Ectodermal cell (in vitro differentiated cells): Measurements from ENCODE around the gene MIOX.

Experiments
- H3K27ac ChIP-seq: 2 replicates; pipeline ENCODE4 v1.7.0; 2013; ENCODE audit warnings: mild to moderate bottlenecking, low read depth, low read length; ENCODE audit not compliant: insufficient read depth, poor library complexity, severe bottlenecking
- H3K27me3 ChIP-seq: 2 replicates; pipeline ENCODE4 v1.7.0; 2013; ENCODE audit warnings: mild to moderate bottlenecking, low read length; ENCODE audit not compliant: insufficient read depth, control insufficient read depth, poor library complexity, severe bottlenecking
- H3K36me3 ChIP-seq: one replicate; pipeline ENCODE4 v1.7.0; 2013; ENCODE audit warnings: low read length; ENCODE audit not compliant: control insufficient read depth, insufficient read depth
- H3K4me1 ChIP-seq: one replicate; pipeline ENCODE4 v1.7.0; 2013; ENCODE audit warnings: low read length; ENCODE audit not compliant: control insufficient read depth, insufficient read depth
- H3K4me3 ChIP-seq: 2 replicates; pipeline ENCODE4 v1.7.0; 2013; ENCODE audit warnings: low read depth, low read length, control low read depth; ENCODE audit not compliant: insufficient read depth
- H3K9me3 ChIP-seq: 2 replicates; pipeline ENCODE4 v1.7.0; 2013; ENCODE audit warnings: mild to moderate bottlenecking, low read length, moderate library complexity; ENCODE audit not compliant: control insufficient read depth
- WGBS, 2 experiments: methylation state at CpG; one replicate each; pipeline ENCODE4 v1.1.7; 2013; ENCODE audit warnings: missing lambda C conversion rate in 2 of 2; 5-methylcytosine and 5-hydroxymethylcytosine counted together

MIOX gene

GRCh38 chr22:50473855-50474671, 12.6 kb upstream of the MIOX start:
- peaks cover 4% of the 10 kb centered on the region for H3K27me3 ChIP-seq
- H3K36me3 ChIP-seq = no peaks in the 10 kb centered on the region
- peak overlapping the region; percentile 73 for H3K4me3 ChIP-seq
- H3K9me3 ChIP-seq = no peaks in the 10 kb centered on the region
- no peak overlapping the region for H3K27ac ChIP-seq
- 15 to 16% methylated on average over 62 of the region's 62 CpGs for WGBS, 2 experiments
- peaks cover 22% of the 10 kb centered on the region for H3K4me1 ChIP-seq

GRCh38 chr22:50474710-50475651, 11.7 kb upstream of the MIOX start, which contains the start of gene SBF1:
Gene SBF1, minus strand, starts transcription at chr22:50475035. Its CDS starts 195 bp downstream, at chr22:50474840.
- Histone ChIP-seq H3K27me3 (peaks cover 13% of the 10 kb centered on the region), H3K9me3 (no peaks in the 10 kb centered on the region), H3K36me3 (no peaks in the 10 kb centered on the region), H3K27ac (no peak within 1 kb of the TSS), H3K4me3 (peak within 1 kb of the TSS; percentile 73), H3K4me1 (peaks cover 19% of the 10 kb centered on the region)
- 4% methylated on average over 97 of the region's 97 CpGs for WGBS, 2 experiments

GRCh38 chr22:50475652-50476002, 11.0 kb upstream of the MIOX start:
- H3K27me3 ChIP-seq = peaks cover 20% of the 10 kb centered on the region
- no peaks in the 10 kb centered on the region for H3K9me3 ChIP-seq
- H3K4me3 ChIP-seq = no peak overlapping the region
- peaks cover 16% of the 10 kb centered on the region for H3K4me1 ChIP-seq
- 87 to 94% methylated on average over 6 of the region's 6 CpGs for WGBS, 2 experiments
- no peaks in the 10 kb centered on the region for H3K36me3 ChIP-seq
- no peak overlapping the region for H3K27ac ChIP-seq

- H3K27ac ChIP-seq = no peak overlapping the region
- 82 to 88% methylated on average over 7 of the region's 7 CpGs for WGBS, 2 experiments
- no peaks in the 10 kb centered on the region for H3K9me3 ChIP-seq
- H3K4me3 ChIP-seq = no peak overlapping the region
- no peaks in the 10 kb centered on the region for H3K36me3 ChIP-seq
- H3K27me3 ChIP-seq = peaks cover 32% of the 10 kb centered on the region
- peaks cover 14% of the 10 kb centered on the region for H3K4me1 ChIP-seq
Observed at GRCh38 chr22:50476868-50477267, 9.8 kb upstream of the MIOX start.

- no peak overlapping the region for H3K4me3 ChIP-seq
- no peaks in the 10 kb centered on the region for H3K9me3 ChIP-seq
- peaks cover 11% of the 10 kb centered on the region for H3K4me1 ChIP-seq
- H3K36me3 ChIP-seq = no peaks in the 10 kb centered on the region
- no peak overlapping the region for H3K27ac ChIP-seq
- 87 to 93% methylated on average over 12 of the region's 12 CpGs for WGBS, 2 experiments
- H3K27me3 ChIP-seq = peaks cover 36% of the 10 kb centered on the region
Observed at GRCh38 chr22:50477923-50478322, 8.7 kb upstream of the MIOX start.

- Histone ChIP-seq H3K27ac (no peak overlapping the region), H3K4me1 (no peaks in the 10 kb centered on the region), H3K9me3 (no peaks in the 10 kb centered on the region), H3K27me3 (peaks cover 36% of the 10 kb centered on the region), H3K4me3 (no peak overlapping the region), H3K36me3 (no peaks in the 10 kb centered on the region)
- WGBS, 2 experiments = 81 to 85% methylated on average over 11 of the region's 11 CpGs
Observed at GRCh38 chr22:50479721-50480120, 6.9 kb upstream of the MIOX start.

- H3K9me3 ChIP-seq = no peaks in the 10 kb centered on the region
- peak overlapping the region; percentile 31 for H3K4me3 ChIP-seq
- no peak overlapping the region for H3K27ac ChIP-seq
- WGBS, 2 experiments = 6% methylated on average over 45 of the region's 45 CpGs
- H3K27me3 ChIP-seq = peaks cover 36% of the 10 kb centered on the region
- no peaks in the 10 kb centered on the region for H3K36me3 ChIP-seq
- no peaks in the 10 kb centered on the region for H3K4me1 ChIP-seq
Observed at GRCh38 chr22:50481045-50481439, 5.6 kb upstream of the MIOX start.

GRCh38 chr22:50481440-50482106, 5.1 kb upstream of the MIOX start, which contains the start of gene ADM2:
Gene ADM2, plus strand, starts transcription at chr22:50481543. Its CDS starts 305 bp downstream, at chr22:50481848.
- peak within 1 kb of the TSS; percentile 31 for H3K4me3 ChIP-seq
- H3K36me3 ChIP-seq = no peaks in the 10 kb centered on the region
- H3K27me3 ChIP-seq = peaks cover 36% of the 10 kb centered on the region
- H3K4me1 ChIP-seq = no peaks in the 10 kb centered on the region
- no peak within 1 kb of the TSS for H3K27ac ChIP-seq
- WGBS, 2 experiments = 3% methylated on average over 70 of the region's 70 CpGs
- no peaks in the 10 kb centered on the region for H3K9me3 ChIP-seq

GRCh38 chr22:50482107-50483074, 4.3 kb upstream of the MIOX start:
- 82 to 83% methylated on average over 35 of the region's 35 CpGs for WGBS, 2 experiments
- Histone ChIP-seq H3K4me1 (no peaks in the 10 kb centered on the region), H3K36me3 (no peaks in the 10 kb centered on the region), H3K27ac (no peak overlapping the region), H3K4me3 (peak overlapping the region; percentile 31), H3K27me3 (peaks cover 36% of the 10 kb centered on the region), H3K9me3 (no peaks in the 10 kb centered on the region)
